GM23338 (cell line): ENCODE data around the gene BCLAF3.

Source experiments
- ETS1 ChIP-seq: IDR thresholded peaks from 2 replicates; pipeline ENCODE4 v1.6.1; 2016; ENCODE audit warnings: antibody characterized with exemption
- EZH2 ChIP-seq: fragments of 200-600 bp; sonication (generic); IDR thresholded peaks from one replicate; pipeline ENCODE4 v1.8.0; 2017; ENCODE audit warnings: antibody characterized with exemption, mild to moderate bottlenecking, low read depth; ENCODE audit not compliant: unreplicated experiment
- EZH2phosphoT487 ChIP-seq: fragments of 200-600 bp; sonication (generic); IDR thresholded peaks from one replicate; pipeline ENCODE4 v1.8.1; 2018; ENCODE audit warnings: antibody characterized with exemption; ENCODE audit not compliant: unreplicated experiment
- JUNB ChIP-seq: IDR thresholded peaks from one replicate; pipeline ENCODE4 v1.6.1; 2016; ENCODE audit warnings: antibody characterized with exemption; ENCODE audit not compliant: unreplicated experiment
- POLR2AphosphoS5 ChIP-seq: IDR thresholded peaks from 2 replicates; pipeline ENCODE4 v1.6.1; 2016; ENCODE audit warnings: antibody characterized with exemption, low read depth
- ZNF331 ChIP-seq: fragments of 250-450 bp; sonication (Bioruptor Pico); IDR thresholded peaks from 2 replicates; pipeline ENCODE4 v1.5.0; 2020; ENCODE audit warnings: low read depth, mild to moderate bottlenecking, moderate library complexity
- TF ChIP-seq, protein P1 (sequence below), 2 experiments: fragments of 200-600 bp in 1 of 2; sonication (generic) in 1 of 2; conservative IDR thresholded peaks; 2 replicates each; pipeline versions ENCODE4 v1.5.1 to v1.6.1; 2016 to 2017; ENCODE audit warnings: antibody characterized with exemption in 2 of 2, low read depth in 2 of 2, mild to moderate bottlenecking in 2 of 2, moderate library complexity in 1 of 2

- TF ChIP-seq, protein P1, sequence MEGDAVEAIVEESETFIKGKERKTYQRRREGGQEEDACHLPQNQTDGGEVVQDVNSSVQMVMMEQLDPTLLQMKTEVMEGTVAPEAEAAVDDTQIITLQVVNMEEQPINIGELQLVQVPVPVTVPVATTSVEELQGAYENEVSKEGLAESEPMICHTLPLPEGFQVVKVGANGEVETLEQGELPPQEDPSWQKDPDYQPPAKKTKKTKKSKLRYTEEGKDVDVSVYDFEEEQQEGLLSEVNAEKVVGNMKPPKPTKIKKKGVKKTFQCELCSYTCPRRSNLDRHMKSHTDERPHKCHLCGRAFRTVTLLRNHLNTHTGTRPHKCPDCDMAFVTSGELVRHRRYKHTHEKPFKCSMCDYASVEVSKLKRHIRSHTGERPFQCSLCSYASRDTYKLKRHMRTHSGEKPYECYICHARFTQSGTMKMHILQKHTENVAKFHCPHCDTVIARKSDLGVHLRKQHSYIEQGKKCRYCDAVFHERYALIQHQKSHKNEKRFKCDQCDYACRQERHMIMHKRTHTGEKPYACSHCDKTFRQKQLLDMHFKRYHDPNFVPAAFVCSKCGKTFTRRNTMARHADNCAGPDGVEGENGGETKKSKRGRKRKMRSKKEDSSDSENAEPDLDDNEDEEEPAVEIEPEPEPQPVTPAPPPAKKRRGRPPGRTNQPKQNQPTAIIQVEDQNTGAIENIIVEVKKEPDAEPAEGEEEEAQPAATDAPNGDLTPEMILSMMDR (conservative IDR thresholded peaks at IDR 0.05; ENCODE audit: low read depth in 2 of 2): no peak
- TF ChIP-seq ETS1: no peak
- TF ChIP-seq POLR2AphosphoS5: no peak
- no peak for TF ChIP-seq EZH2
- no peak for TF ChIP-seq EZH2phosphoT487
- no peak for TF ChIP-seq ZNF331 (CRISPR knock-in tag)
- no peak for TF ChIP-seq JUNB
Measured at GRCh38 chrX:19991350-19991718, 473 bp upstream of the BCLAF3 start.
